ENCODE measurements around the gene ZC3H12C.
A peak's percentile ranks its signal among the peaks of the same experiment; 100 is the strongest.

Gene ZC3H12C

GRCh38 chr11:110152199-110152598 is 59.0 kb downstream of the ZC3H12C start:
- DNase-seq (ENCODE audit: low read depth), result no peak

- no peak for DNase-seq (ENCODE audit: low read depth)
These were observed 60.3 kb downstream of the ZC3H12C start for GRCh38 chr11:110153474-110153873.

GRCh38 chr11:110156503-110156902 is 63.3 kb downstream of the ZC3H12C start:
- no peak for DNase-seq (ENCODE audit: low read depth)

GRCh38 chr11:110158317-110159200 is 65.4 kb downstream of the ZC3H12C start:
- DNase-seq (ENCODE audit: low read depth), result no peak

- DNase-seq (ENCODE audit: low read depth), result no peak
These were observed 66.3 kb downstream of the ZC3H12C start for GRCh38 chr11:110159476-110159875.

- no peak for DNase-seq (ENCODE audit: low read depth)
These were observed 66.8 kb downstream of the ZC3H12C start for GRCh38 chr11:110160016-110160415.

- DNase-seq (ENCODE audit: low read depth), result no peak
These were observed 67.2 kb downstream of the ZC3H12C start for GRCh38 chr11:110160437-110160836.

- DNase-seq (ENCODE audit: low read depth), result no peak
These were observed 67.9 kb downstream of the ZC3H12C start for GRCh38 chr11:110161061-110161460.

- no peak for DNase-seq (ENCODE audit: low read depth)
These were observed 69.0 kb downstream of the ZC3H12C start for GRCh38 chr11:110162216-110162615.

- no peak for DNase-seq (ENCODE audit: low read depth)
These were observed 72.1 kb downstream of the ZC3H12C start for GRCh38 chr11:110165039-110165925.

- DNase-seq (ENCODE audit: low read depth), result no peak
These were observed 75.0 kb downstream of the ZC3H12C start for GRCh38 chr11:110168033-110168803.

GRCh38 chr11:110169738-110170137 is 76.5 kb downstream of the ZC3H12C start:
- no peak for DNase-seq (ENCODE audit: low read depth)

- DNase-seq (ENCODE audit: low read depth), result no peak
These were observed 79.4 kb downstream of the ZC3H12C start for GRCh38 chr11:110172468-110173065.

- DNase-seq (ENCODE audit: low read depth), result peak; percentile 24
These were observed 80.8 kb downstream of the ZC3H12C start for GRCh38 chr11:110173811-110174644.

- no peak for DNase-seq (ENCODE audit: low read depth)
These were observed 81.6 kb downstream of the ZC3H12C start for GRCh38 chr11:110174645-110175310.

GRCh38 chr11:110176366-110177085 is 83.3 kb downstream of the ZC3H12C start:
- no peak for DNase-seq (ENCODE audit: low read depth)

GRCh38 chr11:110177086-110177456 is 83.9 kb downstream of the ZC3H12C start:
- DNase-seq (ENCODE audit: low read depth), result no peak

- no peak for DNase-seq (ENCODE audit: low read depth)
These were observed 85.9 kb downstream of the ZC3H12C start for GRCh38 chr11:110179064-110179463.

- no peak for DNase-seq (ENCODE audit: low read depth)
These were observed 89.7 kb downstream of the ZC3H12C start for GRCh38 chr11:110182886-110183285.

GRCh38 chr11:110184456-110184855 is 91.3 kb downstream of the ZC3H12C start:
- no peak for DNase-seq (ENCODE audit: low read depth)

Data from activated T-helper 9 cell treated with anti-CD3 and anti-CD28 coated beads, Interleukin-2, amount 50 U/mL, for 16 hours (primary cell).